Sigmoid colon (tissue), 7 donors: Measurements from ENCODE around the gene KIF3C. TPM values are rescaled to one million over a fixed set of nuclear protein-coding genes. Genes with fewer than 3 reads are reported as not detected.
"Not testable (repeated sequence)": the region's sequence is repeated elsewhere in the genome, so short reads cannot be mapped to it uniquely, and the experiment has no call there.

Experiments used
- DNase-seq: peaks from one replicate; pipeline ENCODE4 v3.0.0-alpha.2; 2019
- H3K27ac ChIP-seq, 4 donors: fragments of 200-600 bp; sonication (generic); one replicate each; pipeline ENCODE4 v1.5.1; 2016 to 2019; ENCODE audit warnings: mild to moderate bottlenecking in 1 of 4
- H3K27me3 ChIP-seq, 3 donors: fragments of 200-600 bp; sonication (generic); one replicate each; pipeline ENCODE4 v1.5.1; 2019; ENCODE audit warnings: mild to moderate bottlenecking in 1 of 3
- H3K36me3 ChIP-seq, 4 donors: fragments of 200-600 bp; sonication (generic); one replicate each; pipeline ENCODE4 v1.5.1; 2016 to 2019
- H3K4me1 ChIP-seq, 4 donors: fragments of 200-600 bp; sonication (generic); one replicate each; pipeline ENCODE4 v1.5.1; 2017 to 2019
- H3K4me3 ChIP-seq, 4 donors: fragments of 200-600 bp; sonication (generic); one replicate each; pipeline ENCODE4 v1.5.1; 2017 to 2019; ENCODE audit warnings: mild to moderate bottlenecking in 2 of 4, moderate library complexity in 1 of 4
- H3K9me3 ChIP-seq, 4 donors: fragments of 200-600 bp in 3 of 4; sonication (generic) in 3 of 4; one replicate each; pipeline versions ENCODE4 v1.5.1 to v1.6.1; 2013 to 2019
- EP300 ChIP-seq, 4 donors: sonication (generic); formaldehyde crosslinking; IDR thresholded peaks; one replicate each; pipeline ENCODE4 v1.6.1; 2017; ENCODE audit warnings: antibody characterized with exemption in 4 of 4
- POLR2A ChIP-seq, 2 donors: fragments of 450-650 bp; IDR thresholded peaks; one replicate each; pipeline ENCODE4 v1.6.1; 2016; ENCODE audit warnings: antibody characterized with exemption in 2 of 2, mild to moderate bottlenecking in 2 of 2, moderate library complexity in 2 of 2
- POLR2AphosphoS5 ChIP-seq, 4 donors: sonication (generic); formaldehyde crosslinking; IDR thresholded peaks; one replicate each; pipeline ENCODE4 v1.6.1; 2017; ENCODE audit warnings: antibody characterized with exemption in 4 of 4
- WGBS, 2 donors: extraction: QIAGEN DNeasy Blood & Tissue Kit; methylation state at CpG; one replicate each; pipeline ENCODE4 v1.1.7; 2013; 5-methylcytosine and 5-hydroxymethylcytosine counted together
- intact Hi-C: fragments of 100-400 bp; cut with DNase I; formaldehyde crosslinking; loops from one replicate; pipeline ENCODE4 v1.15.1; 2023
- polyA plus RNA-seq, 3 donors: library from polyadenylated mRNA; stranded (reverse); fragments of 200-250 nt; gene quantifications; one replicate each; pipeline ENCODE4 v1.2.3, GENCODE V29; 2013
- total RNA-seq, 4 donors: library from RNA; depleted of rRNA; stranded (reverse); fragments of >200 nt; gene quantifications; one replicate each; pipeline ENCODE4 v1.1.0, GENCODE V29; 2016
- TF ChIP-seq, protein P1 (sequence below), 4 experiments: fragments of 450-650 bp in 3 of 4; fragments of 200-600 bp in 1 of 4; IDR thresholded peaks; one replicate each; pipeline ENCODE4 v1.5.1; 2016 to 2019; ENCODE audit warnings: antibody characterized with exemption in 4 of 4, mild to moderate bottlenecking in 3 of 4, moderate library complexity in 2 of 4
- donor health status: healthy with polysubstance abuse.
- donor health status: Bipolar disorder and iron deficiency.
- donor health status: healthy.

Gene KIF3C
- total and polyA plus RNA-seq, 7 donors = 0.69 to 12.5 (median 5.7) TPM

DNA sequence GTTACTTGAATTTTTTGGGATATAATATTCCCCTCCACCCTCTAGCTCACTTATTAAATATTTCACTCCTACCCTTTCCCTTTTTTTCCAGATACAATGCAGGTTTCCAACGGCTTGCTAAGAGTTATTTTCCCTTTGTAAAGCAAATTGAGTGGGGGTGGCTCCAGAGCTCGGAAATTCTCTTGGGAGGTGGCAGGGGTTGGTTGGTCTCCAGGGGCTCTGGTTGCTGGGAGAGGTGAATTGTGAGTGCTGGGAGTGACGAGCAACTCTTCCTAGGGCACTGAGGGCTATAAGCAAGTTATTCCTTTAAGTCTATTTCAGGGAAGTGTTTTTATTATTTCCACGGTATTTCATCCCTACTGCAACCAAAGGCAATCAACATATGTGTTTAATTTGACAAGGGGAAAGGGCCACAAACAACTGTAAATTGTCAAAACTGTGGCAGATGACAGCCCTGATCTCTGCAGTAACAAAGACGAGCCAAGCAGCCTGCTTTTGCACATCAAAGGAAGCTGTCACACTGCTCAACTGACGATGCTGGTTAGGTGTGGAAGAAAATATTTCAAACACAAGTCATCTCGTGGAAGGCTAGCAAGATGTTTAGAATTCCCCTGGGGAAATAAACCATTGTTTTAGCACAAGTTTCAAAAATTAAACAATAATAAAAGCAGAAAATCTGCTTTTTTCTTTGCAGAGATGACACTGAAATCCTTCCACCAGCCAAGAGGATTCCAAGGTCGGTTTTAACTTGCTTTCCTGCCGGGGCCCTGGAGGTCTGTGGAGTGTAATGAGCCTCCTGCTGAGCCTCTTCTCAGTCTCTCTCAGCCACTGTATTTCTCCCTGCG is 69.2 kb downstream of the KIF3C start:
- Histone ChIP-seq H3K27ac (no peak overlapping the region), H3K27me3 (no peaks in the 10 kb centered on the region), H3K36me3 (no peaks in the 10 kb centered on the region), H3K4me1 (no peaks in the 10 kb centered on the region), H3K4me3 (no peak overlapping the region), H3K9me3 (no peaks in the 10 kb centered on the region)
- no peak for DNase-seq
- 34 to 37% methylated on average over 10 of the region's 10 CpGs for WGBS, 2 donors
- intact Hi-C loops = no loop called here
- TF ChIP-seq POLR2A (IDR thresholded peaks at IDR 0.05) (no peak), EP300 (IDR thresholded peaks at IDR 0.05) (no peak), POLR2AphosphoS5 (IDR thresholded peaks at IDR 0.05) (no peak)

DNA sequence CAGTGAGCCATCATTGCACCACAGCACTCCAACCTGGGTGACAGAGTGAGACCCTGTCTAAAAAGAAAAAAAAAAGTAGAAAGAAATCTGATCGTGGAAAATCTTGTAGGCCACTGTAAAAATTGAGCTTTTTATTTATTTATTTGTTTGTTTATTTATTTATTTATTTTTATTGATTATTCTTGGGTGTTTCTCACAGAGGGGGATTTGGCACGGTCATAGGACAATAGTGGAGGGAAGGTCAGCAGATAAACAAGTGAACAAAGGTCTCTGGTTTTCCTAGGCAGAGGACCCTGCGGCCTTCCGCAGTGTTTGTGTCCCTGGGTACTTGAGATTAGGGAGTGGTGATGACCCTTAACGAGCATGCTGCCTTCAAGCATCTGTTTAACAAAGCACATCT is 72.7 kb downstream of the KIF3C start:
- DNase-seq, H3K27me3 ChIP-seq, intact Hi-C loops, H3K4me3 ChIP-seq, H3K9me3 ChIP-seq, H3K36me3 ChIP-seq, H3K27ac ChIP-seq, H3K4me1 ChIP-seq: not testable (repeated sequence)
- WGBS, 2 donors = 76 to 81% methylated on average over 5 of the region's 5 CpGs

- H3K9me3 ChIP-seq = no peaks in the 10 kb centered on the region
- TF ChIP-seq, protein P1, sequence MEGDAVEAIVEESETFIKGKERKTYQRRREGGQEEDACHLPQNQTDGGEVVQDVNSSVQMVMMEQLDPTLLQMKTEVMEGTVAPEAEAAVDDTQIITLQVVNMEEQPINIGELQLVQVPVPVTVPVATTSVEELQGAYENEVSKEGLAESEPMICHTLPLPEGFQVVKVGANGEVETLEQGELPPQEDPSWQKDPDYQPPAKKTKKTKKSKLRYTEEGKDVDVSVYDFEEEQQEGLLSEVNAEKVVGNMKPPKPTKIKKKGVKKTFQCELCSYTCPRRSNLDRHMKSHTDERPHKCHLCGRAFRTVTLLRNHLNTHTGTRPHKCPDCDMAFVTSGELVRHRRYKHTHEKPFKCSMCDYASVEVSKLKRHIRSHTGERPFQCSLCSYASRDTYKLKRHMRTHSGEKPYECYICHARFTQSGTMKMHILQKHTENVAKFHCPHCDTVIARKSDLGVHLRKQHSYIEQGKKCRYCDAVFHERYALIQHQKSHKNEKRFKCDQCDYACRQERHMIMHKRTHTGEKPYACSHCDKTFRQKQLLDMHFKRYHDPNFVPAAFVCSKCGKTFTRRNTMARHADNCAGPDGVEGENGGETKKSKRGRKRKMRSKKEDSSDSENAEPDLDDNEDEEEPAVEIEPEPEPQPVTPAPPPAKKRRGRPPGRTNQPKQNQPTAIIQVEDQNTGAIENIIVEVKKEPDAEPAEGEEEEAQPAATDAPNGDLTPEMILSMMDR (IDR thresholded peaks at IDR 0.05) = no peak
- TF ChIP-seq POLR2A (IDR thresholded peaks at IDR 0.05) = no peak
- TF ChIP-seq EP300 (IDR thresholded peaks at IDR 0.05) = no peak
- no peak for TF ChIP-seq POLR2AphosphoS5 (IDR thresholded peaks at IDR 0.05)
- no peaks in the 10 kb centered on the region for H3K36me3 ChIP-seq
- no peaks in the 10 kb centered on the region for H3K4me1 ChIP-seq
- no peak overlapping the region for H3K27ac ChIP-seq
- H3K27me3 ChIP-seq = no peaks in the 10 kb centered on the region
- DNase-seq = no peak
- no peak overlapping the region for H3K4me3 ChIP-seq
- WGBS, 2 donors = 91 to 93% methylated on average over 2 of the region's 2 CpGs
- intact Hi-C loops = no loop called here
Observed at GRCh38 chr2:25905126-25905525, 77.2 kb downstream of the KIF3C start.

DNA sequence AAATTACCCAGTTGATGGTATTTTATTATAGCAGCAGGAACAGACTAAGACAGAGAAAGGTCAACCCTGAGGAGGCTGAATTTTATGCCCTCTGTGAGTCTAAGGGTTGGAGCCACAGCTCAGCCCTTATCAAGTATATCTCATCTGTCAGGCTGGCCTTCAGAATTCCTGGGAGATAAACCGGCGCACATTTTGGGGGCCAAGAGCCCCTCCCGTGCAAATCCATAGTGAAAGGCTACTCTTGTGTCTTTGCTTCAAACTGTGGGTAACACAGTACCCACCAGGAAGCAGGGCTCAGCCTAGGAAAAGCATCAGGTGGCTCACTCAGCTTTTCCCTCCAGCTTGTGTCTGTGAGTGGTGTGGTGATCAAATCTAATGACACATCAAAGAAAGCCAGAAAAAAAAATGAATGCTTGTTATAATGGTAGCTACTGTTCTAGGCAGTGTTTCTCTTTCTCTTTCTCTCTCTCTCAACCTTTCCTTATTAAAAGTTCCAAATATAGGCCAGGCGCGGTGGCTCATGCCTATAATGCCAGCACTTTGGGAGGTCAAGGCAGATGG is 79.0 kb downstream of the KIF3C start:
- WGBS, 2 donors = 92 to 93% methylated on average over 5 of the region's 5 CpGs
- no peak for TF ChIP-seq EP300 (IDR thresholded peaks at IDR 0.05)
- TF ChIP-seq, protein P1 (IDR thresholded peaks at IDR 0.05) = no peak
- no peak for TF ChIP-seq POLR2A (IDR thresholded peaks at IDR 0.05)
- no peak for TF ChIP-seq POLR2AphosphoS5 (IDR thresholded peaks at IDR 0.05)
- intact Hi-C loops = no loop called here

GRCh38 chr2:25899404-25899970 is 82.8 kb downstream of the KIF3C start:
- no peak for DNase-seq
- Histone ChIP-seq H3K36me3 (no peaks in the 10 kb centered on the region), H3K27me3 (no peaks in the 10 kb centered on the region), H3K4me3 (no peak overlapping the region), H3K27ac (no peak overlapping the region), H3K4me1 (no peaks in the 10 kb centered on the region), H3K9me3 (no peaks in the 10 kb centered on the region)
- TF ChIP-seq, protein P1 (IDR thresholded peaks at IDR 0.05) = no peak
- TF ChIP-seq POLR2AphosphoS5 (IDR thresholded peaks at IDR 0.05) = no peak
- no peak for TF ChIP-seq POLR2A (IDR thresholded peaks at IDR 0.05)
- intact Hi-C loops = no loop called here
- WGBS, 2 donors = 78 to 85% methylated on average over 11 of the region's 11 CpGs

More for the DNA sequence above, 79.0 kb downstream of the KIF3C start:
- H3K4me1 ChIP-seq = no peaks in the 10 kb centered on the region
- H3K4me3 ChIP-seq = no peak overlapping the region
- no peaks in the 10 kb centered on the region for H3K36me3 ChIP-seq
- no peaks in the 10 kb centered on the region for H3K27me3 ChIP-seq
- DNase-seq = no peak
- no peak overlapping the region for H3K27ac ChIP-seq
- no peaks in the 10 kb centered on the region for H3K9me3 ChIP-seq
